ENCODE measurements around the gene PLCXD3.

GRCh38 chr5:41509399-41510175, 814 bp downstream of the PLCXD3 start:
- TF ChIP-seq CTCF (IDR thresholded peaks at IDR 0.05) (no peak), POLR2AphosphoS5 (IDR thresholded peaks at IDR 0.05) (no peak)

All from gastroesophageal sphincter (tissue), 3 donors.